Omental fat pad (tissue), 4 donors: Measurements from ENCODE around the gene DYSF. TPM values are rescaled to one million over a fixed set of nuclear protein-coding genes. Genes with fewer than 3 reads are reported as not detected.
"Not testable (repeated sequence)": the region's sequence is repeated elsewhere in the genome, so short reads cannot be mapped to it uniquely, and the experiment has no call there.

Experiments used
- ATAC-seq: fragments of 150-250 bp; one replicate; pipeline ENCODE4 v1.9.1; 2016; ENCODE audit warnings: mild to moderate bottlenecking, moderate library complexity; ENCODE audit not compliant: low FRiP score
- DNase-seq: peaks from one replicate; pipeline ENCODE4 v3.0.0-alpha.2; 2019; ENCODE audit warnings: low spot score
- total RNA-seq, 4 donors: library from RNA; depleted of rRNA; stranded (reverse); fragments of >200 nt; gene quantifications; one replicate each; pipeline ENCODE4 v1.1.0, GENCODE V29; 2016
- TF ChIP-seq, protein P1 (sequence below), 3 donors: fragments of 450-650 bp; IDR thresholded peaks; one replicate each; pipeline ENCODE4 v1.5.1; 2016 to 2017; ENCODE audit warnings: antibody characterized with exemption in 3 of 3, mild to moderate bottlenecking in 3 of 3, moderate library complexity in 2 of 3

The DYSF gene
- total RNA-seq, 4 donors from 2014 or later = 7.9 to 70.5 (median 17.8) TPM

DNA sequence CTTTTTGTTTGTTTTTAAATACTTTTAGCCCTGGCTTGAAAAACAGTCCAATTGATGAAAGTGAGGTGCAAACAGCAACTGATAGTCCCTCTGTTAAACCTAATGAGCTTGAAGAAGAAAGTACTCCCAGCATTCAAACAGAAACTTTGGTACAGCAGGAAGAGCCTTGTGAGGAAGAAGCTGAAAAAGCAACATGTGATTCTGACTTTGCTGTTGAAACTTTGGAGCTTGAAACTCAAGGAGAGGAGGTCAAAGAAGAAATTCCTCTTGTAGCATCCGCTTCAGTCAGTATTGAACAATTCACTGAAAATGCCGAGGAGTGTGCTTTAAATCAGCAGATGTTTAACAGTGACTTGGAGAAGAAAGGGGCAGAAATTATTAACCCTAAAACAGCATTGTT, 30.6 kb upstream of the DYSF start:
- ATAC-seq (no peak), DNase-seq (no peak)
- TF ChIP-seq, protein P1, sequence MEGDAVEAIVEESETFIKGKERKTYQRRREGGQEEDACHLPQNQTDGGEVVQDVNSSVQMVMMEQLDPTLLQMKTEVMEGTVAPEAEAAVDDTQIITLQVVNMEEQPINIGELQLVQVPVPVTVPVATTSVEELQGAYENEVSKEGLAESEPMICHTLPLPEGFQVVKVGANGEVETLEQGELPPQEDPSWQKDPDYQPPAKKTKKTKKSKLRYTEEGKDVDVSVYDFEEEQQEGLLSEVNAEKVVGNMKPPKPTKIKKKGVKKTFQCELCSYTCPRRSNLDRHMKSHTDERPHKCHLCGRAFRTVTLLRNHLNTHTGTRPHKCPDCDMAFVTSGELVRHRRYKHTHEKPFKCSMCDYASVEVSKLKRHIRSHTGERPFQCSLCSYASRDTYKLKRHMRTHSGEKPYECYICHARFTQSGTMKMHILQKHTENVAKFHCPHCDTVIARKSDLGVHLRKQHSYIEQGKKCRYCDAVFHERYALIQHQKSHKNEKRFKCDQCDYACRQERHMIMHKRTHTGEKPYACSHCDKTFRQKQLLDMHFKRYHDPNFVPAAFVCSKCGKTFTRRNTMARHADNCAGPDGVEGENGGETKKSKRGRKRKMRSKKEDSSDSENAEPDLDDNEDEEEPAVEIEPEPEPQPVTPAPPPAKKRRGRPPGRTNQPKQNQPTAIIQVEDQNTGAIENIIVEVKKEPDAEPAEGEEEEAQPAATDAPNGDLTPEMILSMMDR (IDR thresholded peaks at IDR 0.05) = no peak

DNA sequence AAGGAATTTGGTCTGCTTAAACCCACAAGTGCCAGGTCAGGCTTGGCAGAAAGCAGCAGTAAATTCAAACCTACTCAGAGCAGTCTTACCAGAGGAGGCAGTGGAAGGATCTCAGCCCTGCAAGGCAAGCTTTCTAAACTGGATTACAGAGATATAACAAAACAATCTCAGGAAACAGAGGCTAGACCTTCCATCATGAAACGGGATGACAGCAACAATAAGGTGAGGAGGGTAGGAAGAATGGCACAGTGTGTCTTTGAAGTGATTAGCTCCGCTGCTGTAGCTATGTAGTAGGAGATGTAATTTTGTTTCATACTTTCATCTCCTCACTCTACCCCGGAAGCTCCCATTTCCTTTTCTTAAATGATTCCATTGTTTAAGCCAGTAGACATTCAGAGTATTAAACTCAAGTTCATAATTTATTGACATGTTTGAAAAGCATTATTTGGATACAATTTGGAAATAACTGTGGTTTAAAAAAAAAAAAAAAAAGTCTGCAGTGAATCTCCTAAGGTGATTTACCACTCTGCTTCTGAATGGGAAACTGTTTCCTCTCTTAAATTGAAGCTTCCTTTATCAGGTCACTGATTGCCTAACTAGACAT, 29.4 kb upstream of the DYSF start:
- ATAC-seq = no peak
- no peak for DNase-seq
- TF ChIP-seq, protein P1 (IDR thresholded peaks at IDR 0.05) = no peak

DNA sequence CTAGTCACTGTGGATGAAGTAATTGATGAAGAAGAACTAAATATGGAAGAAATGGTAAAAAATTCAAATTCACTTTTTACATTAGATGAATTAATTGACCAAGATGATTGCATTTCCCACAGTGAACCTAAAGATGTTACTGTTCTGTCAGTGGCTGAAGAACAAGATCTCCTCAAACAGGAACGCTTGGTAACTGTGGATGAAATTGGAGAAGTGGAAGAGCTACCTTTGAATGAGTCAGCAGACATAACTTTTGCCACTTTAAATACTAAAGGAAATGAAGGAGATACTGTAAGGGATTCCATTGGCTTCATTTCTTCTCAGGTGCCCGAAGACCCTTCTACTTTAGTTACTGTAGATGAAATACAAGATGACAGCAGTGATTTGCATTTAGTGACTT, 26.6 kb upstream of the DYSF start:
- no peak for DNase-seq
- TF ChIP-seq, protein P1 (IDR thresholded peaks at IDR 0.05) = no peak
- ATAC-seq = no peak

DNA sequence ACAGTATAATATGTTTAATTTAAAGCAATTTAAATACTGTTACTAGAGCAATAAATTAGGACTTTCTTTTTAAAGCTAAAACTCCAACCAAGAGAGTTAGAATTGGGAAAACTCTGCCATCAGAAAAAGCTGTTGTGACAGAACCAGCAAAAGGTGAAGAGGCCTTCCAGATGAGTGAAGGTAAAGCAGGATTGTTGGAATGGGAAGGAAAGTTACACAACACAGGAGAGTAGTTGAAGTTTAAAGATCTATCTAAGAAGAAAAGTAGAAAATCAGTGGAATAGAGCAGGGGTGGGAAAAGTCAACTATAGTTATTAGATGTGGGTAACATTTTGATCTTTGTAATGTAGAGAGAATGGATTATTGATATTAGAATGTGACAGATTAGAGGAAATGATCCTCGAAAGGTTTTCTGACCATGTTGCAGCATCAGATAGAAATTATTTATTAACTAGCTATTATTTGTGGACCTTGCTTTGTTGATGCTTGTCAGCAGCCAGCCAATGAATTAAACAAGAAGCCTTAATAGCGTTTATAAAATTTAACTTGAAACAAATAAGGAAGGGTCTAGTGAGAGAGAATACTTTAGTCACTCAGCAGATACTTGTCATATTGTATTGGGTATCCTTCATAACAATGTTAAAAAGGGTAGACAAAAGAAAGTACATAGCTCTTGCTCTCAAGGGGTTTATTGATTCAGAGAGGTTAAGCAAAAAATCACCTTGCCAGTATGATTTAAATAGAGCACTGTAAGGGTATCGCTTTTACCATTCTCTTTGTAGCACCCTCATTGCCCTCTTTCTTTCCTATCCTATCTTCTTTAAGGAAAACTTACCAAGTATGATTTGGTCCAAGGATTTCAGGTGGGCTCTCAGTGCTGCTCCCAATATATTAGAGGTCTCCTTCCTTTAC, 24.6 kb upstream of the DYSF start:
- TF ChIP-seq, protein P1 (IDR thresholded peaks at IDR 0.05) = no peak
- ATAC-seq (no peak), DNase-seq (no peak)

DNA sequence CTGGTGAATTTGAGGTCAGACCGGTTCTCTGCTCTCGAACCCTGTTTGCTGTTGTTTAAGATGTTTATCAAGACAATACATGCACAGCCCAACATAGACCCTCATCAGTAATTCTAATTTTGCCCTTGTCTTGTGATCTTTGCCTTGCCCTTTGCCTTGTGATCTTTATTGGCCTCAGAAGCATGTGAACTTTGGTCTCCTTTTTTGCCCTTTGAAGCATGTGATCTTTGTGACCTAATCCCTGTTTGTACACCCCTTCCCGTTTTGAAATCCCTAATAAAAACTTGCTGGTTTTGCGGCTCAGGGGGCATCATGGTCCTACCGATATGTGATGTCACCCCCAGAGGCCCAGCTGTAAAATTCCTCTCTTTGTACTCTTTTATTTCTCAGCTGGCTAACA, 8.2 kb upstream of the DYSF start:
- not testable (repeated sequence) for ATAC-seq, DNase-seq

DNA sequence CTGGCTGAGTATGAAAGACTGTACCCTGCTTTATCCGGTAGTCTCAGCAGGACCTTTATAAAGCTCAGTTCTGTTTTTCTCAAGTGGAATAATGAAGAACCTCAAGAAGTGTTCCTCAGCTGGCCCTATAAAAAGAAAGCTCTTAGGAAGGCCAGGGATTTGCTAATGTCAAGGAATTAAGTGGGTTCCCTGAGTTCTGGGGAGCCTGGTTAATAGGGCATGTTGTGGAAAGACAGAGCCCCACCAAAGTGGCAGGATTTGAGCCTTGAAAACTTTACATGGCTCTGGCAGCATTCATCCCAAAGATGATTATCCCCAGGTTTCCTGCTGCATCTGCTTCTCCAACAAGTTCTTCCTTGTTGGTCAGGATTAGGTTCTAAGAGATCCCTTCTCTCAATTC, 6.9 kb upstream of the DYSF start:
- DNase-seq = no peak
- TF ChIP-seq, protein P1 (IDR thresholded peaks at IDR 0.05) = no peak
- no peak for ATAC-seq

DNA sequence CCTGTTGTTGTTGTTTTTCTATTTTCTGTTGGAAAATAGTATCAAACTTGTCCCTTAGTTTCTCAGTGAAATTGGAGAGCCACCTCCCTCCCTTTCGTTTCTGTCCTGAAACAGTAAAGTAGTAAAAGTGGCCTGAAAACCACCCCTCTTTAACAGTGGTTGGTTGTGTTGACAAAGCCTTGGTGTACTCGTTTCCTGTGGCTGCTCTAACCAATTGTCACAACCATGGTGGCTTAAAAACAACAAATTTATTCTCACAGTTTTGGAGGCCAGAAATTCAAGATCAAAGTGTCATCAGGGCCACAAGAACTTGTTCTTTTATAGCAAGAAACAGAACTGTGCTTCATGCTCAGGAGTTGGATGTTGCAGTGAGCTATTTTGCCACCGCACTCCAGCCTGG, 4.0 kb upstream of the DYSF start:
- DNase-seq (no peak), ATAC-seq (no peak)
- TF ChIP-seq, protein P1 (IDR thresholded peaks at IDR 0.05) = no peak
